Panc1 (cell line): Measurements from ENCODE around the gene CBX8. TPM values are rescaled to one million over a fixed set of nuclear protein-coding genes. Genes with fewer than 3 reads are reported as not detected.

ENCODE experiments used
- ATAC-seq: fragments of 200-7000 bp; cut with Tn5 transposase; 2 replicates; pipeline ENCODE4 v1.9.1; 2020; ENCODE audit warnings: mild to moderate bottlenecking, moderate library complexity
- BruUV-seq: library from RNA; stranded (reverse); fragments of 400-500 nt; replicated peaks from 2 replicates; lab custom pipeline; 2021; lab: Mats Ljungman, UMichigan
- CTCF ChIA-PET: fragments of 300-600 bp; sonication (Branson Sonifier 250); formaldehyde crosslinking; loops from one replicate; lab custom pipeline; 2022; ENCODE audit warnings: antibody characterized with exemption; lab: Charles Lee
- POLR2A ChIA-PET: fragments of 300-600 bp; sonication (Branson Sonifier 250); formaldehyde crosslinking; loops from one replicate; lab custom pipeline; 2022; ENCODE audit warnings: antibody characterized with exemption; lab: Charles Lee
- DNase-seq: peaks from one replicate; pipeline ENCODE4 v3.0.0-alpha.2; 2010; ENCODE audit warnings: low read depth, low spot score
- H3K27ac ChIP-seq: 2 replicates; pipeline ENCODE4 v1.5.1; 2011; ENCODE audit warnings: mild to moderate bottlenecking, low read length, inconsistent platforms
- H3K27me3 ChIP-seq: fragments of 200-500 bp; sonication (Bioruptor generic); 2 replicates; pipeline ENCODE4 v1.6.0; 2014; ENCODE audit warnings: low read length, inconsistent platforms; ENCODE audit not compliant: control insufficient read depth, insufficient read depth
- H3K36me3 ChIP-seq: fragments of 200-500 bp; sonication (Bioruptor generic); 2 replicates; pipeline ENCODE4 v1.5.1; 2014; ENCODE audit warnings: inconsistent platforms, mild to moderate bottlenecking, low read length, moderate library complexity; ENCODE audit not compliant: control insufficient read depth, insufficient read depth
- H3K4me1 ChIP-seq: 2 replicates; pipeline ENCODE4 v1.5.1; 2011; ENCODE audit warnings: inconsistent platforms, mild to moderate bottlenecking, low read length, moderate library complexity; ENCODE audit not compliant: control insufficient read depth, insufficient read depth
- H3K4me3 ChIP-seq, 2 experiments: 2 replicates each; pipeline ENCODE4 v1.5.1; 2011 to 2012; ENCODE audit warnings: low read depth in 2 of 2, low read length in 2 of 2, mild to moderate bottlenecking in 2 of 2, inconsistent platforms in 1 of 2, moderate library complexity in 1 of 2
- H3K9me3 ChIP-seq: fragments of 200-500 bp; sonication (Bioruptor generic); 2 replicates; pipeline ENCODE4 v1.5.1; 2014; ENCODE audit warnings: low read depth, mild to moderate bottlenecking, inconsistent platforms, low read length, moderate library complexity; ENCODE audit not compliant: control insufficient read depth, insufficient read depth
- CTCF ChIP-seq: fragments of 450-650 bp; IDR thresholded peaks from 2 replicates; pipeline ENCODE4 v1.5.1; 2017; ENCODE audit warnings: mild to moderate bottlenecking
- POLR2AphosphoS5 ChIP-seq: IDR thresholded peaks from 2 replicates; pipeline ENCODE4 v1.6.1; 2012; ENCODE audit warnings: mild to moderate bottlenecking, low read depth, low read length, moderate library complexity
- REST ChIP-seq, 2 experiments: IDR thresholded peaks; 2 replicates each; pipeline ENCODE4 v1.6.1; 2011 to 2012; ENCODE audit warnings: low read depth in 2 of 2, control low read depth in 1 of 2, low read length in 1 of 2, mild to moderate bottlenecking in 1 of 2, moderate library complexity in 1 of 2; ENCODE audit not compliant: insufficient read depth in 1 of 2
- SIN3A ChIP-seq: IDR thresholded peaks from 2 replicates; pipeline ENCODE4 v1.6.1; 2012; ENCODE audit warnings: low read depth, mild to moderate bottlenecking, low read length, moderate library complexity, borderline replicate concordance; ENCODE audit not compliant: insufficient read depth
- TCF7L2 ChIP-seq: IDR thresholded peaks from 2 replicates; pipeline ENCODE4 v1.6.1; 2011; ENCODE audit warnings: mild to moderate bottlenecking, low read depth, low read length, inconsistent platforms
- in situ Hi-C: cut with HindIII; loops from 2 replicates; pipeline ENCODE4 v1.10.0; 2016; ENCODE audit warnings: low sequenced_read_pairs, low pct_unique_long_range_greater_than_20kb
- intact Hi-C: fragments of 100-400 bp; cut with micrococcal nuclease; formaldehyde crosslinking; loops from one replicate; pipeline ENCODE4 v1.10.0; 2022; ENCODE audit not compliant: unreplicated experiment
- total RNA-seq: library from RNA; stranded (reverse); gene quantifications from one replicate; pipeline ENCODE4 v1.2.1, GENCODE V29; 2021; ENCODE audit not compliant: unreplicated experiment

Gene CBX8
- total RNA-seq, 1 experiment from 2014 or later, result 15.3 TPM

DNA sequence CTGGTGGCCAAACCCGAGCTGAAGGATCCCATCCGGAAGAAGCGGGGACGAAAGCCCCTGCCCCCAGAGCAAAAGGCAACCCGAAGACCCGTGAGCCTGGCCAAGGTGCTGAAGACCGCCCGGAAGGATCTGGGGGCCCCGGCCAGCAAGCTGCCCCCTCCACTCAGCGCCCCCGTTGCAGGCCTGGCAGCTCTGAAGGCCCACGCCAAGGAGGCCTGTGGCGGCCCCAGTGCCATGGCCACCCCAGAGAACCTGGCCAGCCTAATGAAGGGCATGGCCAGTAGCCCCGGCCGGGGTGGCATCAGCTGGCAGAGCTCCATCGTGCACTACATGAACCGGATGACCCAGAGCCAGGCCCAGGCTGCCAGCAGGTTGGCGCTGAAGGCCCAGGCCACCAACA, 13.0 kb downstream of the CBX8 start:
- H3K9me3 ChIP-seq, result no peaks in the 10 kb centered on the region
- no peaks in the 10 kb centered on the region for H3K36me3 ChIP-seq
- ATAC-seq, result no peak
- ChIA-PET CTCF (no interaction called here), POLR2A (interaction anchor here (0.7 kb wide), 1 partner anchor 1556 kb away, joined by 9 read pairs; no protein-coding TSS in a partner anchor)
- no peak overlapping the region for H3K4me3 ChIP-seq
- DNase-seq, result no peak
- TF ChIP-seq CTCF, result no peak
- no TSS peak for BruUV-seq
- peaks cover 7% of the 10 kb centered on the region; the same call in 1 of the 2 replicates for H3K4me1 ChIP-seq
- intact Hi-C loops, result no loop called here
- H3K27me3 ChIP-seq, result no peaks in the 10 kb centered on the region
- H3K27ac ChIP-seq, result no peak overlapping the region
- in situ Hi-C loops, result loop anchor here (25.0 kb wide), 1 partner anchor 203 kb away; no protein-coding TSS in a partner anchor

DNA sequence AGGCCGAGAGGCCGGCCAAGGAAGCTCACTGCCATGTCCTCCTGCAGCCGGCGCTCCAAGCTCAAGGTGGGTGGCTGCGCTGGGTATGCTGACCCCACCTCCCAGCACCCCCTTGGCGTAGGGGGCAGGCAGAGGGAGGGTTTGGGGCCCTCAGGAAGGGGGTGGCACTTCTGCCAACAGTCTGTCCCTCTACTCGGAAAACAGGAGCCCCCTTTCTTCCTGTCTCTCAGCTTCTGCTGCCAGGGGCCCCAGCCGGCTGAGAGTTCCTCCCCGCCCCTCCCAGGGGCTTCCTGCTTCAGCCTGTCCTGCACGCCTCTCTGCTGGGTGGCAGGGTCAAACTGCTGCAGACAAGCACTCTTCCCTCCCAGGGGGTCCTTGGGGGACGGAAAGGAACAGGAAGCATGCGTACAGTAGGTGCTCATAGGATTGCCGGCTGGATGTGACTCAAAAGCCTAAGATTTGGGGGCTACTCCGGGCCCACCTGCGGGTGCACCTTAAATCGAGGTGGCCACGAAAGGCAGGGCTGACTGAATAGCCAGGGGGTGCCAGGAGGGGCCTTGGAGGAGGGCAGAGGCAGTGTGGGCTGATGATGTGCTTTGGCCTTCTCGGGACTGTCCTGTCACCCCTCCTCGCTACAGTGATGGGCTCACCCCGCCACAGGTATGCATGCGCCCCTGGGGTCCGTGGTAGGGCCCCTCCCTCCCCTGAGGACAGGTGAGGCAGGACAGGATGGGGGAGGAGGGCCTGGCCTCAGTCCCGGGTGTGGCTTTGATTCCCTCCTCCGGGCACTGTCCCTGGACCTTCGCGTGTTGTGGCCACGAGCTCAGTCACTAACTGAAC, 14.9 kb downstream of the CBX8 start:
- Histone ChIP-seq H3K4me3 (no peak overlapping the region), H3K9me3 (no peaks in the 10 kb centered on the region), H3K27me3 (no peaks in the 10 kb centered on the region; the same call in none of the 2 replicates), H3K36me3 (peaks cover 3% of the 10 kb centered on the region; the same call in 1 of the 2 replicates), H3K27ac (no peak overlapping the region), H3K4me1 (peaks cover 12% of the 10 kb centered on the region)
- intact Hi-C loops (no loop called here), in situ Hi-C loops (loop anchor here (25.0 kb wide), 1 partner anchor 205 kb away; no protein-coding TSS in a partner anchor)
- DNase-seq (no peak), ATAC-seq (no peak)
- no peak for TF ChIP-seq POLR2AphosphoS5
- POLR2A ChIA-PET, result interaction anchor here (0.6 kb wide), 1 partner anchor 275 kb away, joined by 4 read pairs; no protein-coding TSS in a partner anchor
- BruUV-seq, result no TSS peak
- CTCF ChIA-PET, result interaction anchor here (1.2 kb wide), 1 partner anchor 58 kb away, joined by 11 read pairs; the partner anchor contains the start of gene CBX4

GRCh38 chr17:79781012-79781650, 15.7 kb downstream of the CBX8 start:
- BruUV-seq, result no TSS peak
- H3K9me3 ChIP-seq, result no peaks in the 10 kb centered on the region
- peaks cover 3% of the 10 kb centered on the region; the same call in 1 of the 2 replicates for H3K36me3 ChIP-seq
- intact Hi-C loops (no loop called here), in situ Hi-C loops (loop anchor here (25.0 kb wide), 1 partner anchor 206 kb away; no protein-coding TSS in a partner anchor)
- peaks cover 18% of the 10 kb centered on the region for H3K4me1 ChIP-seq
- peaks cover 7% of the 10 kb centered on the region for H3K27me3 ChIP-seq
- no peak overlapping the region for H3K27ac ChIP-seq
- ATAC-seq, result no peak
- H3K4me3 ChIP-seq, result no peak overlapping the region
- ChIA-PET CTCF (interaction anchor here (1.2 kb wide), 1 partner anchor 58 kb away, joined by 11 read pairs; the partner anchor contains the start of gene CBX4), POLR2A (interaction anchor here (0.6 kb wide), 1 partner anchor 64 kb away, joined by 4 read pairs; no protein-coding TSS in a partner anchor)
- TF ChIP-seq SIN3A (no peak), REST (IDR thresholded peaks at IDR 0.05; ENCODE audit: insufficient read depth in 1 of 2, low read depth in 2 of 2, low read length in 1 of 2) (no peak), TCF7L2 (no peak), POLR2AphosphoS5 (no peak), CTCF (no peak)
- no peak for DNase-seq
